Activated CD8-positive, alpha-beta memory T cell treated with anti-CD3 and anti-CD28 coated beads, Interleukin-2, amount 50 U/mL, for 4 hours (primary cell): ENCODE data around the gene YWHAG.
A peak's percentile ranks its signal among the peaks of the same experiment; 100 is the strongest.
"Not testable (repeated sequence)": the region's sequence is repeated elsewhere in the genome, so short reads cannot be mapped to it uniquely, and the experiment has no call there.

Experiments
- DNase-seq: peaks from one replicate; pipeline ENCODE4 v3.0.0-alpha.2; 2020

YWHAG gene

GRCh38 chr7:76292911-76293310, 65.9 kb downstream of the YWHAG start:
- not testable (repeated sequence) for DNase-seq

GRCh38 chr7:76292213-76292573, 66.6 kb downstream of the YWHAG start:
- DNase-seq, result no peak

- DNase-seq, result peak; percentile 87
These were observed 67.2 kb downstream of the YWHAG start for GRCh38 chr7:76291351-76292212.

DNA sequence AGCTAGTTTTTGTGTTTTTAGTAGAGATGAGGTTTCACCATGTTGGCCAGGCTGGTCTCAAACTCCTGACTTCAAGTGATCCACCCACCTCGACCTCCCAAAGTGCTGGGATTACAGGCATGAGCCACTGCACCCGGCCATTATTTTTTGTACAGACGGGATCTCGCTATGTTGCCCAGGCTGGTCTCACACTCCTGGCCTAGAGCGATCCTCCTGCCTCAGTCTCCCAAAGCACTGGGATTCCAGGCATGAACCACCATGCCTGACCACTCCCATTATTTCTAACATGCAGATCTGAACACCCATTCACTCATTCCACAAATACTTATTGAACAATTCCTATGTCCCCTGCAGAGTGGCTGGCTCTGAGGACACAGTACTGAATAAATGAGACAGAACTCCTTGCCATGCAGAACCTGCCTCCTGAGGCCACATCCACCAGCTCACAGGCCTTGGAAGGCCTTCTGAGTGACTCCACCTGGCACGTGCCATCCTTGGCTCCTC, 67.9 kb downstream of the YWHAG start:
- DNase-seq, result not testable (repeated sequence)

DNA sequence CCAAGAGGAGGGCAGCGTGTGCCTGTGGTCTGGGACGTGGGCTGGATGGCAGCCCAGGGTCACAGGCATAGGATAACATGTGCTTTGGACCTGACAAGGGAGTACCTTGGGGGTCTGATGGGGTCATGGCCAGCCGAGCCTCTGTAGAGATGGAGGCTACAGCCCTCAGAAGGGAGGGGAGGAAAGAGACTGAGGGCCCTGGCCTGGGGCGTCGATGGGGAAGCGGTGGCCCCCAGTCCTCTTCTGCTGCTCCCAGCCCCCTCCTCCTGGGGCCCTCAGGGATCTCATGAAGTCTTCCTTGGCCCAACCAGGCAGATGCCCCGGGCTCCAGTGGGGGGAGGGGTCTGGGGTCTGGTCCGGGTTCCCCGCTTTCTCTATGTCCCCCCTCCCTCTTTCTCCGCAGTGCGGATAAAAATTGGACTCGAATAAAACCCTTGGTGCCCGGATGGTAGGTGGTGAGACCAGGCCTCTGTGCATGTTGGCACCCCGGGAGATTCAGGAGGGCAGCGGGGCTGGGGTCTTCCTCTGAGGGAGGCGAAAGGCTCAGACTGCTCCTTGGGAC, 71.9 kb downstream of the YWHAG start:
- DNase-seq, result no peak

GRCh38 chr7:76285604-76286374, 73.0 kb downstream of the YWHAG start:
- no peak for DNase-seq

GRCh38 chr7:76283254-76284159, 75.3 kb downstream of the YWHAG start:
- no peak for DNase-seq

DNA sequence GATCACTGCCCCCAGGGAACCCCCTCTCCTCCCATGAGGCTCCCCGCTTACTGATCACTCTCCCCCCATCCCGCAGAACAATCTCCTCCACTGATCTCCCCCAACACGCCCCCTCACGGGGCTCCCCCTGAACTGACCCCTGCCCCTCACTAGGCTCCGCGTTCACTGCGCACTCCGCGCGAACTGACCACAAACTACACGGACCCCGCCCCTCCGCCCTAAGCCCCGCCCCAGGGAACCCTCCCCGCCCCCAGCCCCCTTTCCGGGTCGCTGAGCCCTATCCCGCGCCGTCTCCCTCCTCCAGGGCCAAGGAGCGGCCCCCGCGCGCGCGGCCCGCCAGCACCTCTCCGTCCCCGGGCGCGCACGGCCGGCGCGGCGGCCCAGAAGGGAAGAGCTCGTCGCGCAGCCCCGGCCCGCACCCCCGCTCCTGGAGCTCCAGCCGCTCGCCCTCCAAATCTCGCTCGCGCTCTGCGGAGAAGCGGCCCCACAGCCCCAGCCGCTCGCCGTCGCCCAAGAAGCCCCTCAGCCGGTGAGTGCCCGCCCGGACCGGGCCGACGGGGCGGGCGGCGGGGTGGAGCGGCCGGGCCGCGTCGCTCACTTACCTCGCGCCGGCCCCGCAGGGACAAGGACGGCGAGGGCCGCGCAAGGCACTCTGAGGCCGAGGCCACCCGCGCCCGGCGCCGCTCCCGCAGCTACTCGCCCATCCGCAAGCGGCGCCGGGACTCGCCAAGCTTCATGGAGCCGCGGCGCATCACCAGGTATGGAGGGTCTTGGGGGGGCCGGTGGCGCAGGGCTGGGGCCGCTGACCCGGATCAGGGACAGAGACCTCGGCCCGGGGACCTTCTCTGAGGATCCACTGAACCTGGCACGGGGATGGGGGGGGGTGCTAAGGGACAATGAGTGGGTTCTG, 76.2 kb downstream of the YWHAG start:
- no peak for DNase-seq

GRCh38 chr7:76281706-76282343, 77.0 kb downstream of the YWHAG start:
- DNase-seq, result no peak

- DNase-seq, result no peak
These were observed 77.6 kb downstream of the YWHAG start for GRCh38 chr7:76281006-76281705.

- no peak for DNase-seq
These were observed 78.4 kb downstream of the YWHAG start for GRCh38 chr7:76280408-76280807.

DNA sequence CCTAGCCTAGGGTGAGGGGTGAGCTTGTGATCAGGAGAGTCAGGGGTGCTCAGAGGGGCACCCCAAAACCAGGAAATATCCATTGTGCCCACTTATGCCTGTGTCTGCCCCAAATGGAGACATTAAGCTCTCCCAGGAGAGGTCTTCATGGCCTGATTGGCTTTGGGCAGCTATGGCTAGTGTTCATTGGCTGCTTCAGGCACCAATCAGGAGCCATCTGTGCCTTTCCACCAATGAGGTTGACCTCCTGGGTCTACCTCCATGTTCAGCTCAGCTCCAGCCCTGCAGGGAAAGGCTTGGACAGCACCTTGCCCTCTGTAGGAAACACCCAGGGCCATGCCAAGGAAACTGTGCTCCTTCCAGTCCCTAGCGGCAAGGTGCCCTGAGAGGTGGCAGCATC, 80.3 kb downstream of the YWHAG start:
- no peak for DNase-seq
